HG03135 (cell line): ENCODE data around the gene EXOSC5.
"Not testable (repeated sequence)": the region's sequence is repeated elsewhere in the genome, so short reads cannot be mapped to it uniquely, and the experiment has no call there.

ENCODE experiments used
- ATAC-seq: cut with Tn5 transposase; IDR thresholded peaks from one replicate; pipeline ENCODE4 v1.9.1; 2021; ENCODE audit warnings: mild to moderate bottlenecking, moderate library complexity; ENCODE audit not compliant: unreplicated experiment

Gene EXOSC5

DNA sequence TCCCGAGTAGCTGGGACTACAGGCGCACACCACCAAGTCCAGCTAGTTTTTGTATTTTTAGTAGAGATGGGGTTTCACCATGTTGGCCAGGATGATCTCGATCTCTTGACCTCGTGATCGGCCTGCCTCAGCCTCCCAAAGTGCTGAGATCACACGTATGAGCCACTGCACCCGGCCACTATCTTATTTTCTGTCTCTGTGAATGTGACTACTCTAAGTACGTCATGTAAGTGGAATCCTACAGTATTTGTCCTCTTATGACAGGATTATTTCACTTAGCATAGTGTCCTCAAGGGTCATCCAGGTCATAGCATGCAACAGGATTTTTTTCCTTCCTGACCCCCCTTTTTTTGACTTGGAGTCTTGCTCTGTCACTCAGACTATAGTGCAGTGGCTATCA lies 25.6 kb downstream of the EXOSC5 start:
- ATAC-seq: no peak

DNA sequence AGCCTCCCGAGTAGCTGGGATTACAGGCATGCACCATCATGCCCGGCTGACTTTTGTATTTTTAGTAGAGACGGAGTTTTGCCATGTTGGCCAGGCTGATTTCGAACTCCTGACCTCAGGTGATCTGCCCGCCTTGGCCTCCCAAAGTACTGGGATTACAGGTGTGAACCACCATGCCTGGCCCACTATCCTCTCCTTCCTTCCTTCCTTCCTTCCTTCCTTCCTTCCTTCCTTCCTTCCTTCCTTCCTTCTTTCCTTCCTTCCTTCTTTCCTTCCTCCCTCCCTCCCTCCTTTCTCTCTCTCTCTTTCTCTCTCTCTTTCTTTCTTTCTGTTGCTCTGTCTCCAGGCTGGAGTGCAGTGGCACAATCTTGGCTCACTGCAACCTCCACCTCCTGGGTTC lies 26.0 kb downstream of the EXOSC5 start:
- ATAC-seq: not testable (repeated sequence)

DNA sequence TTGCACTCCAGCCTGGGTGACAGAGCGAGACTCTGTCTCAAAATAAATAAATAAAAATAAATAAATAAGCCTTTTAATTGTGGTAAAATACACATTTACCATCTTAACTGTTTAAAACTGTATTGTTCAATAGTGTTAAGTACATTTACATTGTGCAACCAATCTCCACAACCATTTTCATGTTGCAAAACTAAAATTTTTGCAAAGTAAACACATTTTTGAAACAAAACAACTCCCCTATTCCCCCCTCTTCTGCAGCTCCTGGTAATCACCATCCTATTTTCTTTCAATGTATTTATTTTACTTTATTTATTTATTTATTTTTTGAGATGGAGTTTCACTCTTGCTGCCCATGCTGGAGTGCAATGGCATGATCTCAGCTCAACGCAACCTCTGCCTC lies 27.4 kb downstream of the EXOSC5 start:
- ATAC-seq: no peak

DNA sequence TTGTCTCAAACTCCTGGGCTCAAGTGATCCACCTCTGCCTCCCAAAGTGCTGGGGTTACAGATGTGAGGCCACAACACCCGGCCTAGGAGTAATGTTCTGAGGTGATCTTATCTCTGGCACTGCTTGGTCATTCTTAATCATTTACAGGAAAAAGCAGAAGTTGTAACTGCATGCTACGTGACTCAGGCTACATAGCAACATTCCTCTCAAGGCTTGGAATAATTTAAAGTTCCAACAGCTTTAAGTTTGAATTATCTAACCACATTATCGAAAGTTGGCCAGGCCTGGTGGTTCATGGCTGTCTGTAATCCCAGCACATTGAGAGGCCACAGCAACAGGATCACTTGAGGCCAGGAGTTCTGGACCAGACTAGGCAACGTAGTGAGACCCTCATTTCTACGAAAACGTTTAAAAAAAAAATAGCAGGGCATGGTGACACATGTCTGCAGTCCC lies 29.3 kb downstream of the EXOSC5 start:
- no peak for ATAC-seq

DNA sequence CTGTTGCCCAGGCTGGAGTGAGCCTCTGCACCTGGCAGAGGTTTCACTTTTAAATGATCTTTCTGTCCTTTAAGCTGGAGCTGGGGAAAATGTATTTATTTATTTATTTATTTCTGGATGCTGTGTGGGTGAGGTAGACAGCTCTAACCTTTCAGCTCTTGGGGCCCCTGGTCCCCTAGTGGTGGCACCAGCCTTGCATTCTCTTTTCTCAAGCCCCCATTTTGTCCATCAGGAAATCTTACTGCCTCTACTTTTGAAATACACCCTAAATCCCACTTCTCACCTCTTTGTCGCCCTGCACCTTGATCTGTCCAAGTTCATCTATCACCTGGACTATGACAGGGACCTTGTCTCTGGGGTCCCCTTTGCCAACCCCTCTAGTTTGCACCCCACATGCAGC lies 31.1 kb downstream of the EXOSC5 start:
- no peak for ATAC-seq

DNA sequence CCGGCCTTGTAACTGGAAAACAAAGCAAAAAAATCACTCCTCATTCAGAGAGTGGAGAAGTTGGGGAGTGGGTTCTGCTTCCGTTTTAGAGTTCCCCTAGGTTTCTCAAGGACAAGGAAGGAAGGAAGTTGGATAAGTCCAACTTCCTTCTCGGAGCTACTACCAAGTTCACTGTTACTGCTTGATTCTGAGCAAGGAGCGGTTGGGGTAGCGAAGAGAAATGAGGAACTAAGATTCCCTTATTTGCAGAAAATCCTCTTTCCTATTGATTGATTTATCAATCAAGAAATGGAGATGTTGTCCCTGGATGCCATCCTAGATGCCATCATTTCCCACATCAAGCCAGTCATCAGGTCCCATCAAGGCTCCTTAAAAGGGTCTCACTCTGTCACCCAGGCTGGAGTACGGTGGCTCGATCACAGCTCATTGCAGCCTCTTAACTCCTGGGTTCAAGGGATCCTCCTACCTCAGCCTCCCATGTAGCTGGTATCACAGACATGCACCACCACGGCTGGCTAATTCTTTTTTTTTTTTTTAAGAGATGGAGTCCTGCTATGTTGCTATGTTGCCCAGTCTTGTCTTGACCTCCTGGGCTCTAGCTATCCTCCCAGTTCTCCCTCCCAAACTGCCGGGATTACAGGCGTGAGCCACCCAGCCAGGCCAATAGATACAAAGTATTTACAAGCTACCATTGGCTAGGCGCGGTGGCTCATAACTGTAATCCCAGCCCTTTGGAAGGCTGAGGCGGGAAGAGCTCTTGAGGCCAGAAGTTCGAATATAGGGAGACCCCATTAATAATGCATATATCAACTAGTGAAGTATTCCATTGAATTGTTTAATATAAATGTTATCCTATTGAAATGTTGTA lies 32.4 kb downstream of the EXOSC5 start:
- ATAC-seq: no peak

DNA sequence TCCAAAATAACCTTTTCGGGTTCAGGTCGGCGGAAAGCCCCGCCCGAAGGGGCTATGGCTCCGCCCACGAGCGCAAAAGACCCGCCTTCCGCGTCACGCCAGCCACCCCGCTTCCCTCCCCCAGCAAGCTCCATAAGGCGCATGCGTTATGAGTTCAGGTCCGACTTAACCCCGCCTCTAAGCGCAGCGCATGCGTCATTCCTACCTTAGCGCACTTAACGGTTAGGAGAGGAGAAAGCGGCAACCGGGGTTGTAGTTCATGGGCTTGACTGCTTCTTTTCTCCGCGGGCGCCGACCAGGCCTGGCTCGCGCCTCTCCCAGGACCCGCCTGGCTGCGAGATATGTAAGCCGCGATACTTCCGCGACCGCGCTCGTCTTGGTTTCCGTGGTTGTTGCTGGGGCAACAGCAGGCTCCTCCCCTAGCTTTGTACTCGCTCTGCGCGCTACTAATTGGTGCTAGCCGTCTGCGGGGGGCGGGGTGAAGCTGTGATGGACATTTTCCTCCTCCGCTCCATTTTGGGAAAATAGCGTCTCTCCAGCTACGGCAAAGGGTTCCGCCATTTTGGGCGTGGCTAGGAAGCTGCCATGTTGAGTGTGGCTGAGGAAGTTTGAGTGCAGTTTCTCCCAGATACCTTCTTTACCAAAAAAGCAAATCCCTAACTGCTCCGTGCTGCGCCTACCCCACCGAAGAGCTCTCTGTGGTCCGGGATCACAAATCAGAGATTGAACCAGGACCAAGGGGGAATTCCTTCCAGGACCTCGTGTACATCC lies 33.2 kb downstream of the EXOSC5 start, which contains the start of gene B9D2:
TSS of gene B9D2 (minus strand) at position 397 of the 771 bp plus-strand sequence. CDS start 630 bp downstream, outside the sequence.
- ATAC-seq: peak; percentile 82

DNA sequence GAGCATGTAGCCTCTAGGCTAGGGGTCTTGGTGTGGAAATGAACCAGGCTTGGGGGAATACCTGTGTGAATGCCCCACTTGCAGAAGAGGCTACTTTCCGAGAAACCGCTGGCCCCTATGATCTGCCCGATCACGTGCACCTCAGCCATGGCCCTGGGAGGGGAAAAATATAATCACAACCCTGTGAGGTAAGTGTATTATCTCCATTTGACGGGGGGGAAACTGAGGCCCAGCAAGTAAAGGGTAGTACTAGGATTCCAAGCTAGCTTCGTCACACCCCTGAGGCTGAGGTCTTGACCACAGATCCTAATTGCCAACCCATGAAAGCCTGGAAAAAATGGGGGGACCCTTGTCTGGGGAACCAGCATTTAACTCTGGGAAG lies 33.8 kb downstream of the EXOSC5 start:
- ATAC-seq: no peak

DNA sequence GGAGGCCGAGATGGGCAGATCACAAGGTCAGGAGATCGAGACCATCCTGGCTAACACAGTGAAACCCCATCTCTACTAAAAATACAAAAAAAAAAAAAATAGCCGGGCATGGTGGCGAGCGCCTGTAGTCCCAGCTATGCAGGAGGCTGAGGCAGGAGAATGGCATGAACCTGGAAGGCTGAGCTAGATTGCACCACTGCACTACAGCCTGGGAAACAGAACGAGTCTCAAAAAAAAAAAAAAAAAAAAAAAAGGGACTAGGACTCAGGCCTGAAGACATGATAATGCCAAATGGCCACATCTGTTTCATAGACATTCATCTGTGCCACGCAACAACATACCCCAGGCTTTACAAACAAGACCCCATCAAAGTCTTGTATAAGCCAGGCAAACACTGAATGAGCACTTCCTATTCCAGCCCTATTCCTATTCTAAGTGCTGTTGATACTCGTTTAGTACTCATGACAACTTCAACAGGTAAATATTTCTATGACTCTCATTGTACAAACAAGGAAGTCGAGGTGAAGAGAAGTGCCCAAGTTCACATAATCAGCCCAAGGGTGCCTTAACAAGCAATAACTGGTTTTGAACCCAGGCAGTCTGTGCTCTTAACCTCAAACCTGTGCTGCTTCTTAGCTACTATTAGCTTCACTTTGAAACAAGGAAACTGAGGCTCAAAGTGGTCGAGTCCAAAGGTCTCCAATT lies 34.9 kb downstream of the EXOSC5 start:
- ATAC-seq: no peak

DNA sequence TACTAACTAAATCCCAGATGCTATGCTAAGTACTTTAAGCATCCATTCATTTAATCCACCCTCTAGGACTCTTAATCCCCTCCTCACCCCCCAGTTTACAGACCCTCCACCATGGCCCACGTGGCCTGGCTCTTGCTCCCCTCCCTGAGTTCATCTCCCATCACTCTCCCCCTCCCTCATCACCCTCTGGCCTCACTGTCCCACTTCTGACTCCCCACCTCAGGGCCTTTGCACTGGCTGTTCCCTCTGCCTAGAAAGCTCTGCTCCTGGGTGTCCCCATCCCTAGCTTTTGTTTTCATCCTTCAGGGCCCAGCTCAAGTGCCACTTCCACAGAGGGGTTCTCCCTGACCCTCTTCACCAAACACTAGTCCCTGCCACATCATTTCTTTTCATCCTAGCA lies 37.4 kb downstream of the EXOSC5 start:
- ATAC-seq: no peak

DNA sequence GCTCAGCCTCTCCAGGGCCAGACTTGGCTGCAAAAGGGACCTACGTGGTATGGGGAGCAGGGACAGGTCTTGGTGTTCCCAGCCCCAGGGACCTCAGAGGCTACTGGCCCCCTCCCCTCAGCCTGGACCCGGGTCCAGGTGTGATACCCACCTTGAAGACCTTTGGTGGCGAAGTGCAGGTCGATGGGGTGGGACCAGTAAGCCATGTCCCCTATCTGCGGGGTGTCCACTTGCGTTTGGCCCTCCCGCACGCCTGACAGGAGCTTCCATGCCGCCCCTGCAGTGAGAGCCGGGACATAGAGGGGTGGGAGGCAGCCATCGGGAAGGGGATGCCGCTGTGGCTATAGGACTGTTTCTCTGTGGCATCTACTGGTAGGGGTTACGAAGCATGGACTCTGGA lies 39.4 kb downstream of the EXOSC5 start:
- ATAC-seq: no peak

DNA sequence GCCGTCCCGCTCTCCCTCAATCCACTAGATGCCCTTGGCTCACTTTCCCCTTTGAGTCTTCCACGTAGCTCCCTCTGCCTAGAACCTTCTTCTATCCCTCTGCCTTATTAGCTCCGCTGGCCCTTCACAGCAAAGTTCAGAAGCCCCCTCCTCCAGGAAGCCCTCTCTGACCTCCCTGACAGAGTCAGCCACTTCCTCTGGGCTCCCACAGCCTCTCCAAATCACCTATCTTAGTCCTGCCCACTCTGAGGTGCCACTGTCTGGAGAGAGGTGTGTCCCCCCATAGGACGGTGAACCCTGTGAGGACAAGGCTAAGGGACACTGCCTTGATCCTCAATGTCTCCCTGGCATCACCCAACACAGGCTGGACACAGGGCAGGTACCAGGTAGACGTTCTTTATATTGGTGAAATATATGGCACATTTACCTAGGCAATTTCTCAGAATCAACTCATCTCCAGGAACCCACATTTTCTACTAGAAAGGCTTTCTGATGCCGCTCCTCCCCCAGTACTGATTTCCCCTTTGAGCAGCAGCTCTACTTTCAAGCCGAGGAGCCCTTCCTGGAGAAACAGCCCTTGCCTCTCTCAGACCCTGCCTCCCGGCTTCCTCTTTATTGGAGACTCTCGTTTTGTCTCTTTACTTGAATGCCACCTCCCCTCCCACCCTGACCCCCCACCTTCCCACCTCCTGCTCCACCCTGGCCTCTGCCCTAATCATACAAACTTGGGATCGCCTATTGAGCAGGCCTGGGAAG lies 40.0 kb downstream of the EXOSC5 start:
- ATAC-seq: no peak

DNA sequence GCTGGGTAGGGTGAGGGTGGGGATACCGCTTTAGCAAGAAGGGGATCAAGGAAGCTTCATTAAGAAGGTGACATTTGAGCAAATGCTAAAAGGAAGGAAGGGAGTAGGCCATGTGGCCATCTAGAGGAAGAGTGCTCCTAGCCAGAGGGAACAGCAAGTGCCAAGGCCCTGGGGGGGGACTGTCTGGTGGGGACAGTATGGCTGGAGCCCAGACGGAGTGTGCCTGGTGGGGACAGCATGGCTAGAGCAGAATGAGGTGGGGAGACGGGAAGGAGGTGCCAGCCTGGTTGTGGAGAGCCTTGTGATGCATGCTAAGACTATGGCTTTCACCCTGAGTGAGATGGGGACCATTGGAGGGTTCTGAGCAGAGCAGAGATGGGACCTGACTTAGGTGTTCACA lies 41.4 kb downstream of the EXOSC5 start:
- ATAC-seq: no peak

DNA sequence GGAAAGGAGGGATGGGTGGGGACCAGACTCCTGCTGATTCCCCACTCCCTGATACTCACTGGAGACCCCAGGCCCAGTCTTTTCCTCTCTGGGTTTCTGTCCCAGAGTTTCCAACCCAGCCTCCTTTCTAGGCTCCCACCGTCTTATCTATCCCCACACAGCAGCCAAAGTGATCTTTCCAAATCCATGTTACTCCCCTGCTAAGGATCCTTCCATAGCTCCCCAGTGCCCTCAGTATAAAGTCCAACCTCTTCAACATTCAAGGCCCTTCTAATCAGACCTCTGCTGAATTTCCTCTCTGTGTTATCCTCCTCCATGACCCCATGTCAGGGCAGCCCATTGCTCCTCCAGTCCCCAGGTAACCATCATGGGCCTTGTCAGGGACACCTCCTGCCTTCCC lies 42.1 kb downstream of the EXOSC5 start:
- ATAC-seq: no peak

DNA sequence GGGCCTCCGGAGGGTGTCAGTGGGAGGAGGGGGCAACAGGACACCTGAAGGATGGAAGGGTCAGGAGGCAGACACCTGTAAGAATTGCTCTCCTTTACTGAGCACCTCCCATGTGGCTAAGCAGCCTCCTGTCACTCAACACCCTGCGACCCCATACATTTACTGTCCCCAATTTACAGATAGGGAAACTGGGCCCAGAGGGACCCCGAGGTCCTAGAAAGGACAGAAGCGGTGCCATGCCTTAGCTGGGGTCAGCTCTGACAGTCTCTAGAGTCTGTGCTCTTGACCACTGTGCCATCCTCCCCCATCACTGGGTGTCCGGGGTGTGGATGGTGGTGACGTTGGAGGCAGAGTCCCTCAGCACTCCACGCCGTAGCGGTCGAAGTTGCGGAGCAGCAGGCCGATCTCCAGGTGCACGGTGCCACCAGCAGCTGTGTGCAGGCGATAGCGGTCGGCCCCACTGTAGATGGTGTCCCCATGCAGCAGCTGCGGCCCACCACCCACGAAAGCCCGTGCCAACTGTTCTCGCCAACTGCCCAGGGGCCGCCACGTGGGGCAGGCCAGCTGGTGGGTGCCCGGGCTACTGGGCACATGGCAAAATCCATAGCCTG lies 42.7 kb downstream of the EXOSC5 start:
- ATAC-seq: no peak

DNA sequence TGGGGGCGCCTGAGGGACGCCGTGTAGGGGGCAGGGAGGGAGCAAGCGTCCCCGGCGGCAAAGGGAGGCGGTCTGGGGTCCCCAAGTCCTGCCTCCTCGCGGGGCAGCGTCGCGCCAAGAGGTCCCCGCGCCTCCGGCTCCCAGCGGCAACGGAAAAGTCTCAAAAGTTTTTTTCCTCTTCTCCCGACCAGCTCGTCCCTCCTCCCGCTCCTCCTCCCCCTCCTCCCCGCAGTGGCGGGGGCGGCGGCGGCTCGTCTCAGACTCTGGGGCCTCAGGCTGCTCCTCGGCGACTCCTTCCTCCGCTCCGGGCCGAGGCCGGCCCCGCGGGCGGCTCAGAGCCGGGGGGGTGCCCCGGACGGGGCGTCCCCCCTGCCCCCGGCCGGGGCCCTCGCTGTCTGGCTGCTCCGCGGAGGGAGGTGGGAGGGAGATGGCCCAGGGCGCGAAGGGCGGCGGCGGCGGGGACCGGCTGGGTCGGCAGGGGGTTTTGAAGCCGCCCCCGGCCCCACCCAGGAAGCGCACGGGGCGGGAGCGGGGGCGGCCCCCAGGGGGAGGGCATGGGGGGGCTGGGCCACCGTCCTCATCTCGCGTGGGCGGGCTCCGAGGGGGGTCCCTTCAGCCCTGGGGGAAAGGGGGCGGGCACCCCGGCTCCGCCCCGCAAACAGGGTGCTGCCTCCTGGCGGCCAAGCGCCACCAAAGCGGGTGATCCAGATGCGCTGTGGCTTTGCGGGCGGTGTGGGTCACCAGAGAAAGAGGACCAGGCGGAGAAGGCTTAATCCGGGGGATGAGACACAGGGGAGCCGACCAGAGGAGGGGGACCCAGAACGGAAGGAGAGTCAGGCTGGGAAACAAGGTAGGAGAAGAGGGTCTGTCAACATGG lies 43.5 kb downstream of the EXOSC5 start, which contains the start of gene TGFB1:
TSS of gene TGFB1 (minus strand) at position 457 of the 877 bp plus-strand sequence. CDS start 878 bp downstream, outside the sequence.
- ATAC-seq: peak; percentile 43

DNA sequence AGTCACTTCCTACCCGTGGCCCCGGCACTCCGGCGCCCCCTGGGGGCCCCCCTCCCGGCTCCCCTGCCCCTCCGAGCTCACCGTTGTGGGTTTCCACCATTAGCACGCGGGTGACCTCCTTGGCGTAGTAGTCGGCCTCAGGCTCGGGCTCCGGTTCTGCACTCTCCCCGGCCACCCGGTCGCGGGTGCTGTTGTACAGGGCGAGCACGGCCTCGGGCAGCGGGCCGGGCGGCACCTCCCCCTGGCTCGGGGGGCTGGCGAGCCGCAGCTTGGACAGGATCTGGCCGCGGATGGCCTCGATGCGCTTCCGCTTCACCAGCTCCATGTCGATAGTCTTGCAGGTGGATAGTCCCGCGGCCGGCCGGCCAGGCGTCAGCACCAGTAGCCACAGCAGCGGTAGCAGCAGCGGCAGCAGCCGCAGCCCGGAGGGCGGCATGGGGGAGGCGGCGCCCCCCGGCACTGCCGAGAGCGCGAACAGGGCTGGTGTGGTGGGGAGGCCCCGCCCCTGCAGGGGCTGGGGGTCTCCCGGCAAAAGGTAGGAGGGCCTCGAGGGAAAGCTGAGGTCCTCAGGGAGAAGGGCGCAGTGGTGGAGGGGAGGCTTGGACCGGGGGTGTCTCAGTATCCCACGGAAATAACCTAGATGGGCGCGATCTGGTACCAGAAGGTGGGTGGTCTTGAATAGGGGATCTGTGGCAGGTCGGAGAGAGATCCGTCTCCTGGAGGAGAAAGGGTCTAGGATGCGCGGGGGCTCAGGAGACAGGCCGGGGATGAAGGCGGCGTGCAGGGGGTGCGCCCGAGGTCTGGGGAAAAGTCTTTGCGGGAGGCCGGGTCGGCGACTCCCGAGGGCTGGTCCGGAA lies 44.3 kb downstream of the EXOSC5 start:
- no peak for ATAC-seq

DNA sequence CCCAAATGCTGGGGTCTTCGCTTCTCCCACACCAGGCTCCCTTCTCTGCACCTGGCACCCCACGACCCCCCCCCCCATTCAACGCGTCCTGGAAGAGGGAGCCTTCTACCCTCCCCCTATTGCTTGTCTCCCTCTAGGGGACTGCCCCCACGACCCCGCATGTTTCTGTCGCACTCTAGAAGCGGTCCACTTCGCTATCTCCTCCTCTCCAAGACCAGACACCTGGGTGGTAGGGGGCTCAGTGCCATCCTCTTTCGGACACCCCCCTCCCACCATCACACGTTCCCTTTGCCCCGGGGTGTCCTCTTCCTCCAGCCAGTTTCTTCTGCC lies 44.9 kb downstream of the EXOSC5 start:
- ATAC-seq: no peak
